HepG2 (cell line): ENCODE data around the gene CPT1B. TPM values are rescaled to one million over a fixed set of nuclear protein-coding genes. Genes with fewer than 3 reads are reported as not detected.
A peak's percentile ranks its signal among the peaks of the same experiment; 100 is the strongest.

Source experiments
- AGO2 ChIP-seq: fragments of 200-400 bp; formaldehyde crosslinking; optimal IDR thresholded peaks from 2 replicates; pipeline ENCODE3; 2017; ENCODE audit warnings: mild to moderate bottlenecking, low read depth, low read length, moderate library complexity
- DNMT1 ChIP-seq: sonication (generic); formaldehyde crosslinking; IDR thresholded peaks from 2 replicates; pipeline ENCODE4 v1.5.1; 2020; ENCODE audit warnings: mild to moderate bottlenecking, missing genetic modification reagents
- DR1 ChIP-seq: sonication (generic); formaldehyde crosslinking; IDR thresholded peaks from 2 replicates; pipeline ENCODE4 v1.8.0; 2021; ENCODE audit warnings: mild to moderate bottlenecking, missing genetic modification reagents, inconsistent platforms
- ESRRA ChIP-seq: sonication (generic); formaldehyde crosslinking; IDR thresholded peaks from 2 replicates; pipeline ENCODE4 v1.5.1; 2020; ENCODE audit warnings: mild to moderate bottlenecking, low read depth, missing genetic modification reagents
- KDM3A ChIP-seq: IDR thresholded peaks from 2 replicates; pipeline ENCODE4 v1.6.1; 2018; ENCODE audit warnings: low read depth, missing compliant biosample characterization
- MNT ChIP-seq: fragments of 450-650 bp; IDR thresholded peaks from 2 replicates; pipeline ENCODE4 v1.6.1; 2016
- NFKB2 ChIP-seq: sonication (generic); formaldehyde crosslinking; IDR thresholded peaks from 2 replicates; pipeline ENCODE4 v1.4.0; 2020; ENCODE audit warnings: missing genetic modification reagents, borderline replicate concordance
- PAX8 ChIP-seq: sonication (generic); formaldehyde crosslinking; IDR thresholded peaks from 2 replicates; pipeline ENCODE4 v1.8.0; 2022; ENCODE audit warnings: mild to moderate bottlenecking, missing genetic modification reagents, borderline replicate concordance
- POLR2G ChIP-seq: fragments of 200-400 bp; formaldehyde crosslinking; IDR thresholded peaks from 2 replicates; pipeline ENCODE4 v1.6.1; 2018; ENCODE audit warnings: mild to moderate bottlenecking, low read depth, low read length, moderate library complexity
- RBFOX2 ChIP-seq: fragments of 200-400 bp; formaldehyde crosslinking; IDR thresholded peaks from 2 replicates; pipeline ENCODE4 v1.6.1; 2017; ENCODE audit warnings: low read depth, mild to moderate bottlenecking, low read length
- SP2 ChIP-seq: sonication (generic); formaldehyde crosslinking; IDR thresholded peaks from 2 replicates; pipeline ENCODE4 v1.5.1; 2020; ENCODE audit warnings: mild to moderate bottlenecking, missing genetic modification reagents
- ZKSCAN1 ChIP-seq: fragments of 150-350 bp; IDR thresholded peaks from 2 replicates; pipeline ENCODE4 v1.6.1; 2014; ENCODE audit warnings: low read length
- ZNF138 ChIP-seq: sonication (generic); formaldehyde crosslinking; IDR thresholded peaks from 2 replicates; pipeline ENCODE4 v1.5.0; 2020; ENCODE audit warnings: mild to moderate bottlenecking, low read depth, missing genetic modification reagents
- ZNF3 ChIP-seq: IDR thresholded peaks from 2 replicates; pipeline ENCODE4 v1.7.0; 2017; ENCODE audit warnings: inconsistent platforms
- ZNF317 ChIP-seq: sonication (generic); formaldehyde crosslinking; IDR thresholded peaks from 2 replicates; pipeline ENCODE4 v1.5.0; 2020; ENCODE audit warnings: mild to moderate bottlenecking, missing genetic modification reagents
- ZNF430 ChIP-seq: sonication (generic); formaldehyde crosslinking; IDR thresholded peaks from 2 replicates; pipeline ENCODE4 v1.9.0; 2021; ENCODE audit warnings: mild to moderate bottlenecking, missing genetic modification reagents
- ZNF441 ChIP-seq: sonication (generic); formaldehyde crosslinking; IDR thresholded peaks from 2 replicates; pipeline ENCODE4 v1.7.0; 2021; ENCODE audit warnings: missing genetic modification reagents, borderline replicate concordance
- ZNF501 ChIP-seq: sonication (generic); formaldehyde crosslinking; IDR thresholded peaks from 2 replicates; pipeline ENCODE4 v1.5.1; 2020; ENCODE audit warnings: mild to moderate bottlenecking, moderate library complexity, missing genetic modification reagents
- ZNF570 ChIP-seq: sonication (generic); formaldehyde crosslinking; IDR thresholded peaks from 2 replicates; pipeline ENCODE4 v1.4.0; 2020; ENCODE audit warnings: mild to moderate bottlenecking, missing genetic modification reagents, borderline replicate concordance
- ZNF687 ChIP-seq: sonication (generic); formaldehyde crosslinking; IDR thresholded peaks from 2 replicates; pipeline ENCODE4 v1.5.1; 2020; ENCODE audit warnings: mild to moderate bottlenecking, missing genetic modification reagents, moderate library complexity
- ZNF777 ChIP-seq: sonication (generic); formaldehyde crosslinking; IDR thresholded peaks from 2 replicates; pipeline ENCODE4 v1.4.0; 2020; ENCODE audit warnings: missing genetic modification reagents
- polyA plus RNA-seq, 8 experiments: library from polyadenylated mRNA; depleted of rRNA in 3 of 8; stranded (reverse) in 7 of 8; unstranded in 1 of 8; fragments of >200 nt; fragmentation: Illumina TruSeq in 4 of 8; extraction: Trizol in 4 of 8; gene quantifications; 2 replicates each; pipeline versions ENCODE4 v1.2.1 to v1.2.3, GENCODE V29; 2011 to 2016; ENCODE audit warnings: low read depth in 4 of 8, missing spikeins in 1 of 8, mixed read lengths in 1 of 8; ENCODE audit not compliant: insufficient read depth in 1 of 8
- total RNA-seq, 5 experiments: library from RNA; depleted of rRNA; stranded (reverse); fragments of >200 nt; fragmentation: Illumina TruSeq; extraction: Trizol; gene quantifications; 2 replicates each; pipeline ENCODE4 v1.2.3, GENCODE V29; 2016; ENCODE audit warnings: low read depth in 1 of 5

CPT1B gene
- total and polyA plus RNA-seq, 2 of the 13 experiments (the other 11 are each of a cell fraction or from before 2014, with no cell fraction given) = 9.2 to 19.5 TPM

GRCh38 chr22:50531546-50531961 lies 46.7 kb downstream of the CPT1B start (continued):
- TF ChIP-seq ZNF317 (CRISPR knock-in tag) = no peak
- no peak for TF ChIP-seq ZNF430 (CRISPR knock-in tag)
- TF ChIP-seq MNT = no peak
- no peak for TF ChIP-seq DR1 (CRISPR knock-in tag)
- no peak for TF ChIP-seq ZKSCAN1
- 0 out of 2 replicates have a peak, but pooled peaks have one; percentile 6 for TF ChIP-seq POLR2G
- 0 out of 2 replicates have a peak, but pooled peaks have one; percentile 31 for TF ChIP-seq SP2
- TF ChIP-seq NFKB2 (CRISPR knock-in tag) = 0 out of 2 replicates have a peak, but pooled peaks have one; percentile 2
- peak; percentile 94 for TF ChIP-seq ZNF777 (CRISPR knock-in tag)
- TF ChIP-seq ZNF3 (CRISPR knock-in tag) = no peak
- TF ChIP-seq ZNF138 = 0 out of 2 replicates have a peak, but pooled peaks have one; percentile 27
- TF ChIP-seq ZNF441 (CRISPR knock-in tag) = 0 out of 2 replicates have a peak, but pooled peaks have one; percentile 11
- peak; percentile 11 for TF ChIP-seq ZNF687 (CRISPR knock-in tag)
- peak; percentile 34; the same call in 1 of the 2 replicates for TF ChIP-seq ZNF501
- no peak for TF ChIP-seq KDM3A (CRISPR knock-in tag)
- TF ChIP-seq ESRRA (CRISPR knock-in tag) = 0 out of 2 replicates have a peak, but pooled peaks have one; percentile 35
- peak; percentile 13 for TF ChIP-seq AGO2
- 0 out of 2 replicates have a peak, but pooled peaks have one; percentile 24 for TF ChIP-seq DNMT1 (CRISPR knock-in tag)
- TF ChIP-seq ZNF570 (CRISPR knock-in tag) = no peak
- peak; percentile 33; the same call in 1 of the 2 replicates for TF ChIP-seq RBFOX2
- no peak for TF ChIP-seq PAX8 (CRISPR knock-in tag)
